Stimulated activated CD8-positive, alpha-beta memory T cell treated with anti-CD3 and anti-CD28 coated beads, Interleukin-15, amount 100 ng/mL, for 1 hour (primary cell): ENCODE measurements around the gene PUS7.
"Not testable (repeated sequence)": the region's sequence is repeated elsewhere in the genome, so short reads cannot be mapped to it uniquely, and the experiment has no call there.

Experiments
- DNase-seq: peaks from one replicate; pipeline ENCODE4 v3.0.0-alpha.2; 2020; ENCODE audit warnings: low read depth

The PUS7 gene

DNA sequence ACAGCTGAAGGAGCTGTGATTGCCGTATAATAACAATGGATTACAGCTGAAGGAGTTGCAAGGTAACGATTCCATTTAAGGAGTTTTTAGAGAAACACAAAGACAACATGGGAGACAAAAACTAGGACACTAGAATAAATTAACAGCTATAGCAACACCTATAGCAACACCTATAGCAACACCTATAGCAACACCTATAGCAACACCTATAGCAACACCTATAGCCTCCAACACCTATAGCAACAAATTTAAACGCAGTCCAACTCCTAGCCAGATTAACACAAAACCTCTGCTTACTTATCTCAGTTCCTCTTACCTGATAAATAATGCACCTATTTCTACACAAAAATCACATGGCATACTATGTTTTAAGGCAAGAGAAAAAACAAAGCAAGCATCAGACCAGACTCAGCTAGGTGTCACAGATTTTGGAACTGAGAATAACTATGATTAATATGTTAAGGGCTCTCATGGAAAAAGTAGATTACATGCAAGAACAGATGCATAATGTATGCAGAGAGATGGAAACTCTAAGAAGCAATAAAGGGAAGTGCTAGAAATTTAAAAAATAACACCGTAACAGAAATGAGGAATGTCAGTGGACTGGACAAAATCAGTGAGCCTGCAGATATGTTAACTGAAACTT is 77.6 kb downstream of the PUS7 start:
- DNase-seq = no peak

GRCh38 chr7:105442214-105442613 is 79.9 kb downstream of the PUS7 start:
- not testable (repeated sequence) for DNase-seq

DNA sequence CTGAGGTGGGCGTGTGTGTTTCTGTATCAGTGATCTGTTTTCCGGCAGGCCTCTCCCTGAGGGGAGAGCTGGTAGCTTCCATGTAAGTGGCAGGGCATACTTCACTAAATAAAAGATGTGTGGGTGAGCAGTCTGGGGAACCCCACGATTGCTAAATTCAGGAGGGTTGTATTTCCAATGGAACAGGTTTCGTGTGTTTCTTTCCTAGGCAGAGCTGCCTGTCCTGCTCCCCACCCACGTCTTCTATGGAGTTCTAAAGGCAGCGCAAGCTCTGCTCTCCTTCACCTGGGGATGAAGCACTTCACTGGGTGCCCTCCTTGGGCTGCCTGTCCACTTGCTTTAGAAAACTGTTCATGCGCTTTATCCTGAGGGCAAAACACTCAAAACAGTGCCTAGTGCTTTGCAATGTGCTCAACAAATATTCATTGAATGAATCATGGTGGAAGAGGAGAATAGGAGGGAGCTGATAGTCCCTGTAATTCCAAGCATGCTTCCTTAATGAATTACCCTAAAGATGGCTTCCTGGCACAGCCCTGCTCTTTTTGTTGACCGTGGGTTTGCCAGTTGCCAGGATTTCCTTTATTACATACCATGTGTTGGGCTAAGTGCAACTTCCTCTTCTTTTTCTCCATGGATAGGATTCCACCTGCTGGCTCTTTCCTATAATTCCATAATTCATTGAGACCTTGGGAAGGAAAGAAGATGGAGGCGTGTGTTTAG is 82.7 kb downstream of the PUS7 start:
- DNase-seq = no peak

- no peak for DNase-seq
Observed at GRCh38 chr7:105438847-105439173, 83.3 kb downstream of the PUS7 start.

GRCh38 chr7:105438254-105438653 is 83.8 kb downstream of the PUS7 start:
- no peak for DNase-seq

- DNase-seq = not testable (repeated sequence)
Observed at GRCh38 chr7:105437356-105437755, 84.7 kb downstream of the PUS7 start.

DNA sequence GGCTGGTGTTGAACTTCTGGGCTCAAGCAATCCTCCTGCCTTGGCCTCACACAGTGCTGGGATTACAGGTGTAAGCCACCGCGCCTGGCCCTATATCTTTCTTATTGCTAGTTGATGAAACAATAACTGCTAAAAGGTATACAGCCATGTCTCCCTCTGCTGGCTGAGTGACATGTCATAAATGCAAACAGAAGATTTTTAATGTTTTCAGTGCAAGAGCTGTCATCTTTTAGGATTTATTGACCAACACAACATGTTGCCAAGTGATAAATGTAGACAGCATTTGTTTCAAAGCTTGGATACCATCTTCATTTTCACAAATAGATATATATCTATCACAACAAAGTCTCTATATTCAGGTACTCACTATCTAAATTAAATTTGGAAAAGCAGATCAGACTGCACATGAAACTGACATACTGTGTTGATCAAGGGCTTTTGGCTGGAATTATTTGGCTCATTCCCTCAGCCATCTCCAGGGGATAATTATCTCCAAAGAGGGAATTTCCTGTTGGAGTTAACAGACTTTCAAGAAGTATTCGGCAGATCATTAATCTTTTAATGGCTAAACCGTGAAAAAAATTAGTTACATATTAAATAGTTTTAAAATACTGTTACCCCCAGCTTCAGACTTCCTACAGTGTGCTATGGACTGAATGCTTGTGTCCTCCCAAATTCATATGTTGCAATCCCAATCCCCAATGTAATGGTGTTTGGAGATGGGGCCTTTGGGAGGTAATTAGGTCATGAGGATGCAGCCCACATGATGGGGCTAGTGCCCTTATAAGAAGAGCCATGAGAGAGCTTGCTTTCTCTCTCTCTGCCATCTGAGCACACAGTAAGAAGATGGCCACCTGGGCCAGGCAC is 92.1 kb downstream of the PUS7 start:
- DNase-seq = peak; percentile 26

GRCh38 chr7:105426606-105427146 is 95.4 kb downstream of the PUS7 start:
- DNase-seq = no peak

DNA sequence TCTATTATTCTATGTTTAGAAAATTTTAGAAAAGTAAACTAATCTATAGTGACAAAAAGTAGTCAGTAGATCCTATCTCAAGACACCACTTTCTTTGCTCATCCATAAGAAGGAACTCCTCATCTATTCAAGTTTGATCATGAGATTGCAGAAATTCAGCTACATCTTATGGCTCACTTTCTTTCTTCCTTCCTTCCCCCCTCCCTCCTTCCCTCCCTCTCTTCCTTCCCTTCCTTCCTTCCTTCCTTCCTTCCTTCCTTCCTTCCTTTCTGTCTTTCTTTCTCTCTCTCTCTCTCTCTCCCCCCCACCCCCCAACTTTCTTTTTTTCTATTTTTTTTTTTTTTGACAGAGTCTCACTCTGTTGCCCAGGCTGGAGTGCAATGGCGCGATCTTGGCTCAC is 98.1 kb downstream of the PUS7 start:
- no peak for DNase-seq

GRCh38 chr7:105413887-105414437 is 108.1 kb downstream of the PUS7 start:
- no peak for DNase-seq

GRCh38 chr7:105410774-105411173 is 111.3 kb downstream of the PUS7 start:
- DNase-seq = not testable (repeated sequence)

DNA sequence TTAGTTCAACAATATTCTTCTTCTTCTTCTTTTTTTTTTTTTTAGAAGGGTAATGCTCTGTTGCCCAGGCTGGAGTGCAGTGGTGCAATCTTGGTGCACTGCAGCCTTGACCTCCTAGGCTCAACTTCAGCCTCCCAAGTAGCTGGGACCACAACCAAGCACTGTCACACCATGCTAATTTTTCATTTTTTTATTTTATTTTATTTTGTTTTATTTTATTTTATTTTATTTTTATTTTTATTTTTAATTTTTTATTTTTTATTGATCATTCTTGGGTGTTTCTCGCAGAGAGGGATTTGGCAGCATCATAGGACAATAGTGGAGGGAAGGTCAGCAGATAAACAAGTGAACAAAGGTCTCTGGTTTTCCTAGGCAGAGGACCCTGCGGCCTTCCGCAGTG is 112.3 kb downstream of the PUS7 start:
- DNase-seq = not testable (repeated sequence)

DNA sequence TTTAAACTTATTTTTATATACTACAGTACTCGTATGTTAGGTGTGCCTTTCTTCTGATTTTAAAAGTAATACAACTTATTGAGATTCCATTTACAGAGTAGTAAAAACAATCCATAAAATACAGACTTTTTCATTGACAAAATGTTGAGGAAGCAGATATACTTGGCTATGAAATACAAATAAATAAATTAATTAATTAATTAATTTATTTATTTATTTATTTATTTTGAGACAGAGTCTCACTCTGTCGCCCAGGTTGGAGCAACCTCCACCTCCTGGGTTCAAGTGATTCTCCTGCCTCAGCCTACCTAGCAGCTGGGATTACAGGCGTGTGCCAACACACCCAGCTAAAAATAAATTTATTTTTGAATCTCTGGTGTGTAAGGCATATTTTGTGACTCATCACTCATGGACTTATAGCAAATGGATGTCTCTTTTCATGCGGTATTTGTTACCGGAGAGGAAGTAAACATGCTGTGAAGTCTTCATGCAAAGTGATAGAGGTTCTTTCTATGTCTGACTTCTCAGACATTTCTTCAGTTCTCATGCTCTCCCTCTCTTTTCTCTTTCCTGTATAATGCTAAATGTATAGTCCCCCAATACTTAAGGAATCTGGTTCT is 113.2 kb downstream of the PUS7 start:
- no peak for DNase-seq
